IMR-90 (cell line): ENCODE measurements around the gene PIAS1. TPM values are rescaled to one million over a fixed set of nuclear protein-coding genes. Genes with fewer than 3 reads are reported as not detected.

ENCODE experiments used
- ATAC-seq: fragments of 200-7000 bp; cut with Tn5 transposase; 2 replicates; pipeline ENCODE4 v1.9.1; 2020; ENCODE audit warnings: low read depth, mild to moderate bottlenecking, moderate library complexity
- BruUV-seq: library from RNA; stranded (reverse); fragments of 400-500 nt; replicated peaks from 2 replicates; lab custom pipeline; 2021; lab: Mats Ljungman, UMichigan
- CTCF ChIA-PET: fragments of 300-600 bp; formaldehyde crosslinking; extraction: SDS; loops from one replicate; lab custom pipeline; 2021; ENCODE audit warnings: antibody characterized with exemption; lab: Yijun Ruan, JAX
- POLR2A ChIA-PET: fragments of 300-600 bp; sonication (Branson Sonifier 250); formaldehyde crosslinking; loops from one replicate; lab custom pipeline; 2022; ENCODE audit warnings: antibody characterized with exemption; ENCODE audit not compliant: unreplicated experiment; lab: Charles Lee
- DNase-seq: peaks from one replicate; pipeline ENCODE4 v3.0.0; 2013
- H2AFZ ChIP-seq: replicated peaks from 2 replicates; pipeline ENCODE3; 2013; ENCODE audit warnings: low read length, mild to moderate bottlenecking; ENCODE audit not compliant: poor library complexity
- H2AK5ac ChIP-seq: 2 replicates; pipeline ENCODE4 v1.6.1; 2013; ENCODE audit warnings: low read depth, low read length, inconsistent platforms
- H2AK9ac ChIP-seq: replicated peaks from 2 replicates; pipeline ENCODE3; 2013; ENCODE audit warnings: mild to moderate bottlenecking, low read depth, low read length, moderate library complexity; ENCODE audit not compliant: poor library complexity
- H2BK120ac ChIP-seq: 2 replicates; pipeline ENCODE4 v1.6.1; 2013; ENCODE audit warnings: low read depth, low read length, inconsistent platforms
- H2BK15ac ChIP-seq: 3 replicates; pipeline ENCODE4 v1.6.1; 2013; ENCODE audit warnings: low read depth, low read length, inconsistent platforms
- H2BK20ac ChIP-seq: 2 replicates; pipeline ENCODE4 v1.6.1; 2013; ENCODE audit warnings: low read depth, mild to moderate bottlenecking, inconsistent platforms, low read length, moderate library complexity
- H2BK5ac ChIP-seq: 2 replicates; pipeline ENCODE4 v1.6.1; 2013; ENCODE audit warnings: mild to moderate bottlenecking, low read depth, low read length, inconsistent platforms; ENCODE audit not compliant: poor library complexity, severe bottlenecking
- H3K14ac ChIP-seq: replicated peaks from 2 replicates; pipeline ENCODE4 v1.6.1; 2013; ENCODE audit warnings: low read depth, low read length, inconsistent platforms
- H3K18ac ChIP-seq: 2 replicates; pipeline ENCODE4 v1.6.1; 2013; ENCODE audit warnings: low read depth, low read length, control low read depth
- H3K23ac ChIP-seq: 2 replicates; pipeline ENCODE4 v1.6.1; 2013; ENCODE audit warnings: low read depth, low read length, inconsistent platforms
- H3K27ac ChIP-seq: 2 replicates; pipeline ENCODE4 v1.5.1; 2013; ENCODE audit warnings: mild to moderate bottlenecking, control low read depth, low read length; ENCODE audit not compliant: insufficient read depth
- H3K27me3 ChIP-seq: 2 replicates; pipeline ENCODE4 v1.6.1; 2013; ENCODE audit warnings: low read length; ENCODE audit not compliant: control insufficient read depth, insufficient read depth
- H3K36me3 ChIP-seq: 2 replicates; pipeline ENCODE4 v1.6.1; 2013; ENCODE audit warnings: low read length, mixed read lengths; ENCODE audit not compliant: control insufficient read depth, insufficient read depth
- H3K4ac ChIP-seq: 2 replicates; pipeline ENCODE4 v1.6.1; 2013; ENCODE audit warnings: low read depth, low read length, inconsistent platforms
- H3K4me1 ChIP-seq: 2 replicates; pipeline ENCODE4 v1.6.1; 2013; ENCODE audit warnings: low read length, mixed read lengths; ENCODE audit not compliant: control insufficient read depth, insufficient read depth
- H3K4me2 ChIP-seq: 2 replicates; pipeline ENCODE4 v1.6.1; 2013; ENCODE audit warnings: low read depth, mild to moderate bottlenecking, control low read depth, low read length, moderate library complexity
- H3K4me3 ChIP-seq: 2 replicates; pipeline ENCODE4 v1.5.1; 2013; ENCODE audit warnings: low read depth, mild to moderate bottlenecking, control low read depth, low read length, moderate library complexity; ENCODE audit not compliant: insufficient read depth
- H3K56ac ChIP-seq: 2 replicates; pipeline ENCODE4 v1.6.1; 2013; ENCODE audit warnings: low read length, inconsistent platforms; ENCODE audit not compliant: insufficient read depth; ENCODE audit errors: extremely low read depth
- H3K79me1 ChIP-seq, 2 experiments: 2 replicates each; pipeline ENCODE4 v1.6.1; 2013; ENCODE audit warnings: low read length in 2 of 2, inconsistent platforms in 1 of 2, low read depth in 1 of 2
- H3K9ac ChIP-seq: 2 replicates; pipeline ENCODE4 v1.6.1; 2013; ENCODE audit warnings: low read depth, low read length, control low read depth
- H3K9me1 ChIP-seq: 2 replicates; pipeline ENCODE4 v1.6.1; 2013; ENCODE audit warnings: low read length, inconsistent platforms; ENCODE audit not compliant: insufficient read depth
- H3K9me3 ChIP-seq: 2 replicates; pipeline ENCODE4 v1.6.1; 2013; ENCODE audit warnings: low read length; ENCODE audit not compliant: control insufficient read depth, insufficient read depth
- H4K20me1 ChIP-seq: 2 replicates; pipeline ENCODE4 v1.6.1; 2013; ENCODE audit warnings: low read length, inconsistent platforms; ENCODE audit not compliant: insufficient read depth
- H4K5ac ChIP-seq: 2 replicates; pipeline ENCODE4 v1.6.1; 2013; ENCODE audit warnings: mild to moderate bottlenecking, low read depth, low read length, control low read depth
- H4K8ac ChIP-seq, 2 experiments: 2 replicates each; pipeline ENCODE4 v1.6.1; 2013; ENCODE audit warnings: low read depth in 2 of 2, low read length in 2 of 2, control low read depth in 1 of 2, inconsistent platforms in 1 of 2
- H4K91ac ChIP-seq: 2 replicates; pipeline ENCODE4 v1.6.1; 2013; ENCODE audit warnings: low read depth, low read length, inconsistent platforms; ENCODE audit not compliant: insufficient read depth
- BHLHE40 ChIP-seq: fragments of 150-350 bp; IDR thresholded peaks from 2 replicates; pipeline ENCODE4 v1.6.1; 2016; ENCODE audit warnings: mild to moderate bottlenecking, low read depth, low read length
- CEBPB ChIP-seq: IDR thresholded peaks from 2 replicates; pipeline ENCODE4 v1.6.1; 2012; ENCODE audit warnings: low read depth, low read length, improper control_type of control experiment
- CHD1 ChIP-seq: IDR thresholded peaks from 2 replicates; pipeline ENCODE4 v1.6.1; 2012; ENCODE audit warnings: low read depth, low read length, improper control_type of control experiment
- ELK1 ChIP-seq: fragments of 150-350 bp; IDR thresholded peaks from 2 replicates; pipeline ENCODE4 v1.6.1; 2016; ENCODE audit warnings: low read depth, mild to moderate bottlenecking, low read length, moderate library complexity, borderline replicate concordance
- FOS ChIP-seq: fragments of 150-350 bp; IDR thresholded peaks from 2 replicates; pipeline ENCODE4 v1.6.1; 2016; ENCODE audit warnings: low read depth, low read length
- MAFK ChIP-seq: IDR thresholded peaks from 2 replicates; pipeline ENCODE4 v1.6.1; 2012; ENCODE audit warnings: low read depth, low read length, improper control_type of control experiment
- MAZ ChIP-seq: IDR thresholded peaks from 2 replicates; pipeline ENCODE4 v1.6.1; 2012; ENCODE audit warnings: low read depth, mild to moderate bottlenecking, low read length, improper control_type of control experiment, moderate library complexity, borderline replicate concordance
- MXI1 ChIP-seq: IDR thresholded peaks from 2 replicates; pipeline ENCODE4 v1.6.1; 2012; ENCODE audit warnings: low read depth, mild to moderate bottlenecking, low read length, moderate library complexity, borderline replicate concordance
- NFE2L2 ChIP-seq: fragments of 150-350 bp; IDR thresholded peaks from 2 replicates; pipeline ENCODE4 v1.6.1; 2016; ENCODE audit warnings: low read depth, mild to moderate bottlenecking, low read length
- POLR2A ChIP-seq: IDR thresholded peaks from 2 replicates; pipeline ENCODE4 v1.6.1; 2012; ENCODE audit warnings: mild to moderate bottlenecking, low read depth, low read length
- RAD21 ChIP-seq: IDR thresholded peaks from 2 replicates; pipeline ENCODE4 v1.6.1; 2012; ENCODE audit warnings: low read length, improper control_type of control experiment
- RCOR1 ChIP-seq: IDR thresholded peaks from 2 replicates; pipeline ENCODE4 v1.6.1; 2012; ENCODE audit warnings: mild to moderate bottlenecking, low read length, improper control_type of control experiment; ENCODE audit not compliant: insufficient replicate concordance
- RFX5 ChIP-seq: IDR thresholded peaks from 2 replicates; pipeline ENCODE4 v1.8.0; 2012; ENCODE audit warnings: low read depth, mild to moderate bottlenecking, low read length, moderate library complexity
- SMC3 ChIP-seq: fragments of 150-350 bp; IDR thresholded peaks from 2 replicates; pipeline ENCODE4 v1.6.1; 2016; ENCODE audit warnings: low read depth, mild to moderate bottlenecking, antibody characterized with exemption, low read length, moderate library complexity
- WGBS, 2 experiments: methylation state at CpG; one replicate each; pipeline versions ENCODE4 v1.1.5 to v1.1.7; 2013; ENCODE audit warnings: missing lambda C conversion rate in 2 of 2; ENCODE audit not compliant: insufficient read length in 1 of 2; ENCODE audit errors: extremely low coverage in 2 of 2; 5-methylcytosine and 5-hydroxymethylcytosine counted together
- dilution Hi-C: fragments of 300-500 bp; cut with HindIII; formaldehyde crosslinking; loops from one replicate; pipeline ENCODE4 v1.14.3; 2018; ENCODE audit warnings: low sequenced_read_pairs; ENCODE audit not compliant: unreplicated experiment
- in situ Hi-C: fragments of 300-500 bp; cut with MboI; formaldehyde crosslinking; loops from 3 replicates; pipeline ENCODE4 v1.14.3; 2019; ENCODE audit warnings: low sequenced_read_pairs, inconsistent platforms, mixed read lengths
- intact Hi-C: fragments of 100-400 bp; cut with micrococcal nuclease; formaldehyde crosslinking; loops from 2 replicates; pipeline ENCODE4 v1.10.0; 2022
- polyA plus RNA-seq, 3 experiments: library from polyadenylated mRNA; depleted of rRNA; stranded (reverse); fragments of >200 nt; gene quantifications; 2 replicates each; pipeline ENCODE4 v1.2.3, GENCODE V29; 2012; ENCODE audit warnings: low replicate concordance in 1 of 3
- total RNA-seq: library from RNA; depleted of rRNA; stranded (reverse); fragments of >200 nt; gene quantifications from 2 replicates; pipeline ENCODE4 v1.2.3, GENCODE V29; 2012
- TF ChIP-seq, protein P1 (sequence below): conservative IDR thresholded peaks from 2 replicates; pipeline ENCODE4 v1.5.1; 2012; ENCODE audit warnings: mild to moderate bottlenecking, low read depth, low read length, improper control_type of control experiment
- TF ChIP-seq, protein P2 (sequence below): fragments of 150-350 bp; IDR thresholded peaks from 2 replicates; pipeline ENCODE4 v1.6.1; 2017; ENCODE audit warnings: mild to moderate bottlenecking, antibody characterized with exemption, low read length, low read depth

Gene PIAS1
- total and polyA plus RNA-seq, 2 of the 4 experiments (the other 2 are of a cell fraction) = 20.0 to 63.6 TPM

- no peak overlapping the region for H3K4me2 ChIP-seq
- H2AFZ ChIP-seq = no peak overlapping the region
- no peak overlapping the region for H3K23ac ChIP-seq
- H3K4me3 ChIP-seq = no peak overlapping the region
- ChIA-PET CTCF (no interaction called here), POLR2A (no interaction called here)
- peaks cover 15% of the 10 kb centered on the region; the same call in 1 of the 2 replicates for H3K9me1 ChIP-seq
- no peak overlapping the region for H2AK5ac ChIP-seq
- H3K27me3 ChIP-seq = no peaks in the 10 kb centered on the region
- no peaks in the 10 kb centered on the region for H3K4me1 ChIP-seq
- no peak overlapping the region for H3K18ac ChIP-seq
- no peaks in the 10 kb centered on the region; the same call in 1 of the 2 replicates for H3K36me3 ChIP-seq
- no peak overlapping the region for H2BK120ac ChIP-seq
- H2AK9ac ChIP-seq = no peak overlapping the region
- no peak overlapping the region for H4K91ac ChIP-seq
- no peak overlapping the region for H3K56ac ChIP-seq
- intact Hi-C loops (no loop called here), dilution Hi-C loops (no loop called here), in situ Hi-C loops (no loop called here)
- peaks cover 39 to 55% of the 10 kb centered on the region in 2 experiments for H3K79me1 ChIP-seq
- ATAC-seq (no peak), DNase-seq (no peak)
- H2BK20ac ChIP-seq = no peak overlapping the region
- TF ChIP-seq ELK1 = no peak
- no peak for TF ChIP-seq POLR2A
- TF ChIP-seq FOS = no peak
- TF ChIP-seq RAD21 = no peak
- TF ChIP-seq, protein P1, sequence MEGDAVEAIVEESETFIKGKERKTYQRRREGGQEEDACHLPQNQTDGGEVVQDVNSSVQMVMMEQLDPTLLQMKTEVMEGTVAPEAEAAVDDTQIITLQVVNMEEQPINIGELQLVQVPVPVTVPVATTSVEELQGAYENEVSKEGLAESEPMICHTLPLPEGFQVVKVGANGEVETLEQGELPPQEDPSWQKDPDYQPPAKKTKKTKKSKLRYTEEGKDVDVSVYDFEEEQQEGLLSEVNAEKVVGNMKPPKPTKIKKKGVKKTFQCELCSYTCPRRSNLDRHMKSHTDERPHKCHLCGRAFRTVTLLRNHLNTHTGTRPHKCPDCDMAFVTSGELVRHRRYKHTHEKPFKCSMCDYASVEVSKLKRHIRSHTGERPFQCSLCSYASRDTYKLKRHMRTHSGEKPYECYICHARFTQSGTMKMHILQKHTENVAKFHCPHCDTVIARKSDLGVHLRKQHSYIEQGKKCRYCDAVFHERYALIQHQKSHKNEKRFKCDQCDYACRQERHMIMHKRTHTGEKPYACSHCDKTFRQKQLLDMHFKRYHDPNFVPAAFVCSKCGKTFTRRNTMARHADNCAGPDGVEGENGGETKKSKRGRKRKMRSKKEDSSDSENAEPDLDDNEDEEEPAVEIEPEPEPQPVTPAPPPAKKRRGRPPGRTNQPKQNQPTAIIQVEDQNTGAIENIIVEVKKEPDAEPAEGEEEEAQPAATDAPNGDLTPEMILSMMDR = no peak
- TF ChIP-seq RCOR1 = no peak
- TF ChIP-seq, protein P2, sequence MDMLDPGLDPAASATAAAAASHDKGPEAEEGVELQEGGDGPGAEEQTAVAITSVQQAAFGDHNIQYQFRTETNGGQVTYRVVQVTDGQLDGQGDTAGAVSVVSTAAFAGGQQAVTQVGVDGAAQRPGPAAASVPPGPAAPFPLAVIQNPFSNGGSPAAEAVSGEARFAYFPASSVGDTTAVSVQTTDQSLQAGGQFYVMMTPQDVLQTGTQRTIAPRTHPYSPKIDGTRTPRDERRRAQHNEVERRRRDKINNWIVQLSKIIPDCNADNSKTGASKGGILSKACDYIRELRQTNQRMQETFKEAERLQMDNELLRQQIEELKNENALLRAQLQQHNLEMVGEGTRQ = no peak
- TF ChIP-seq SMC3 = no peak
- no peak for TF ChIP-seq MXI1
- TF ChIP-seq MAZ = no peak
- TF ChIP-seq NFE2L2 = no peak
- no peak for TF ChIP-seq CHD1
- no peak for TF ChIP-seq BHLHE40
- TF ChIP-seq MAFK = no peak
- no peak for TF ChIP-seq RFX5
- TF ChIP-seq CEBPB = no peak
- 100% methylated on average over 1 of the region's 4 CpGs; no CpG with 5 or more reads in 1 of the 2 experiments for WGBS, 2 experiments
- no peak overlapping the region for H3K14ac ChIP-seq
- H4K20me1 ChIP-seq = peaks cover 23% of the 10 kb centered on the region; the same call in 1 of the 2 replicates
- no peak overlapping the region for H3K9ac ChIP-seq
- no peak overlapping the region for H2BK15ac ChIP-seq
- no TSS peak for BruUV-seq
- no peak overlapping the region for H2BK5ac ChIP-seq
- no peak overlapping the region for H4K8ac ChIP-seq
- H3K9me3 ChIP-seq = no peaks in the 10 kb centered on the region
- H3K4ac ChIP-seq = no peak overlapping the region
- H3K27ac ChIP-seq = no peak overlapping the region
- H4K5ac ChIP-seq = no peak overlapping the region
Measured at GRCh38 chr15:68217341-68217740, 163.2 kb downstream of the PIAS1 start.
